ENCODE results near the gene PAXX.

- no peak for TF ChIP-seq CTCF (IDR thresholded peaks at IDR 0.05)
- no peak for TF ChIP-seq EP300 (IDR thresholded peaks at IDR 0.05)
Measured at GRCh38 chr9:136964171-136964689, 28.0 kb upstream of the PAXX start.

Measured in tibial nerve (tissue), 4 donors.